Liver (tissue), 9 donors: Measurements from ENCODE around the gene ANO7. TPM values are rescaled to one million over a fixed set of nuclear protein-coding genes. Genes with fewer than 3 reads are reported as not detected.

ENCODE experiments used
- DNase-seq: peaks from one replicate; pipeline ENCODE4 v3.0.0-alpha.2; 2017; ENCODE audit warnings: low spot score
- H3K27ac ChIP-seq, 2 donors: one replicate each; pipeline ENCODE4 v1.7.0; 2013; ENCODE audit warnings: inconsistent platforms in 2 of 2, low read length in 2 of 2, control low read depth in 1 of 2, low read depth in 1 of 2, mild to moderate bottlenecking in 1 of 2
- H3K27me3 ChIP-seq, 4 donors: one replicate each; pipeline versions ENCODE4 v1.6.1 to v1.7.0; 2013; ENCODE audit warnings: low read length in 3 of 4, inconsistent platforms in 1 of 4, mild to moderate bottlenecking in 1 of 4, moderate library complexity in 1 of 4; ENCODE audit not compliant: control insufficient read depth in 4 of 4, insufficient read depth in 4 of 4
- H3K36me3 ChIP-seq, 4 donors: one replicate each; pipeline versions ENCODE4 v1.6.1 to v1.7.0; 2013; ENCODE audit warnings: low read length in 3 of 4, mild to moderate bottlenecking in 3 of 4, low read depth in 1 of 4, moderate library complexity in 1 of 4; ENCODE audit not compliant: control insufficient read depth in 4 of 4, insufficient read depth in 3 of 4
- H3K4me1 ChIP-seq, 4 donors: one replicate each; pipeline versions ENCODE4 v1.6.1 to v1.7.0; 2013; ENCODE audit warnings: low read length in 3 of 4, mild to moderate bottlenecking in 3 of 4, moderate library complexity in 1 of 4; ENCODE audit not compliant: control insufficient read depth in 4 of 4, insufficient read depth in 4 of 4
- H3K4me3 ChIP-seq, 3 donors: one replicate each; pipeline versions ENCODE4 v1.6.1 to v1.7.0; 2013; ENCODE audit warnings: low read length in 3 of 3, control low read depth in 1 of 3, low read depth in 1 of 3, mild to moderate bottlenecking in 1 of 3
- H3K9ac ChIP-seq, 2 donors: one replicate each; pipeline ENCODE4 v1.7.0; 2013; ENCODE audit warnings: low read length in 2 of 2, mild to moderate bottlenecking in 2 of 2, moderate library complexity in 2 of 2, control low read depth in 1 of 2, low read depth in 1 of 2
- H3K9me3 ChIP-seq, 4 donors: one replicate each; pipeline versions ENCODE4 v1.6.1 to v1.7.0; 2013; ENCODE audit warnings: low read length in 3 of 4; ENCODE audit not compliant: control insufficient read depth in 4 of 4
- ATF3 ChIP-seq: IDR thresholded peaks from 2 replicates; pipeline ENCODE4 v1.6.1; 2016; ENCODE audit warnings: antibody characterized with exemption
- EGR1 ChIP-seq, 2 donors: IDR thresholded peaks; 2 replicates each; pipeline ENCODE4 v1.6.1; 2016 to 2018; ENCODE audit warnings: antibody characterized with exemption in 2 of 2, low read depth in 2 of 2
- GABPA ChIP-seq, 2 donors: IDR thresholded peaks in 1 of 2; conservative IDR thresholded peaks in 1 of 2; 2 replicates each; pipeline ENCODE4 v1.6.1; 2016; ENCODE audit warnings: antibody characterized with exemption in 2 of 2, mild to moderate bottlenecking in 1 of 2, moderate library complexity in 1 of 2
- HNF4G ChIP-seq: IDR thresholded peaks from 2 replicates; pipeline ENCODE4 v1.6.1; 2016; ENCODE audit warnings: antibody characterized with exemption
- JUND ChIP-seq, 2 donors: IDR thresholded peaks; 2 replicates each; pipeline ENCODE4 v1.6.1; 2016; ENCODE audit warnings: antibody characterized with exemption in 2 of 2
- MAX ChIP-seq: IDR thresholded peaks from 2 replicates; pipeline ENCODE4 v1.6.1; 2016; ENCODE audit warnings: antibody characterized with exemption
- NR2F2 ChIP-seq: IDR thresholded peaks from 2 replicates; pipeline ENCODE4 v1.6.1; 2016; ENCODE audit warnings: antibody characterized with exemption
- REST ChIP-seq: IDR thresholded peaks from 2 replicates; pipeline ENCODE4 v1.6.1; 2016; ENCODE audit warnings: antibody characterized with exemption, mild to moderate bottlenecking
- SP1 ChIP-seq: IDR thresholded peaks from 2 replicates; pipeline ENCODE4 v1.6.1; 2018; ENCODE audit warnings: antibody characterized with exemption, mild to moderate bottlenecking
- TAF1 ChIP-seq: conservative IDR thresholded peaks from 2 replicates; pipeline ENCODE4 v1.6.1; 2016; ENCODE audit warnings: antibody characterized with exemption, mild to moderate bottlenecking
- WGBS: extraction: QIAGEN DNeasy Blood & Tissue Kit; methylation state at CpG from one replicate; pipeline ENCODE4 v1.1.7; 2013; 5-methylcytosine and 5-hydroxymethylcytosine counted together
- polyA plus RNA-seq, 2 donors: library from polyadenylated mRNA; stranded (reverse) in 1 of 2; unstranded in 1 of 2; fragments of 200-250 nt in 1 of 2; fragments of >200 nt in 1 of 2; fragmentation: Nextera tagmentation in 1 of 2; extraction: Ambion mirVana in 1 of 2; gene quantifications; one replicate each; pipeline versions ENCODE4 v1.2.1 to v1.2.3, GENCODE V29; 2013 to 2015
- total RNA-seq, 2 donors: library from RNA; depleted of rRNA; stranded (reverse); fragments of >200 nt; gene quantifications; one replicate each; pipeline ENCODE4 v1.2.3, GENCODE V29; 2014
- donor health status: healthy.
- donor health status: healthy.
- donor health status: healthy.
- donor health status: healthy.
- donor health status: healthy.

ANO7 gene
- total and polyA plus RNA-seq, 4 donors: 0.25 to 0.70 (median 0.45) TPM

GRCh38 chr2:241228860-241229516 is 40.5 kb downstream of the ANO7 start:
- Histone ChIP-seq H3K27me3 (no peaks in the 10 kb centered on the region), H3K4me1 (peaks cover 0 to 10% (median 5%) of the 10 kb centered on the region in 4 donors), H3K27ac (no peak overlapping the region), H3K4me3 (no peak overlapping the region), H3K9ac (no peak overlapping the region), H3K36me3 (peaks cover 36 to 77% (median 60%) of the 10 kb centered on the region in 4 donors), H3K9me3 (no peaks in the 10 kb centered on the region)
- TF ChIP-seq TAF1 (no peak), MAX (no peak), EGR1 (IDR thresholded peaks at IDR 0.05; ENCODE audit: low read depth in 2 of 2) (no peak), ATF3 (no peak), GABPA (IDR thresholded peaks at IDR 0.05 in 1 of 2, conservative IDR thresholded peaks at IDR 0.05 in 1 of 2) (no peak), NR2F2 (peak; percentile 80), REST (no peak)
- 73% methylated on average over 20 of the region's 20 CpGs for WGBS
- no peak for DNase-seq

- Histone ChIP-seq H3K36me3 (peaks cover 42 to 85% (median 68%) of the 10 kb centered on the region in 4 donors), H3K27ac (no peak overlapping the region), H3K27me3 (no peaks in the 10 kb centered on the region), H3K9ac (no peak overlapping the region), H3K4me1 (peaks cover 0 to 2% (median under 1%) of the 10 kb centered on the region in 4 donors), H3K9me3 (no peaks in the 10 kb centered on the region), H3K4me3 (no peak overlapping the region)
- 94% methylated on average over 29 of the region's 29 CpGs for WGBS
- TF ChIP-seq REST (no peak), JUND (IDR thresholded peaks at IDR 0.05) (no peak), MAX (no peak), SP1 (no peak), HNF4G (no peak)
- DNase-seq: no peak
Observed at GRCh38 chr2:241229563-241230401, 41.3 kb downstream of the ANO7 start.
